Tongue (tissue), 2 donors: ENCODE data around the gene ZNF26. TPM values are rescaled to one million over a fixed set of nuclear protein-coding genes. Genes with fewer than 3 reads are reported as not detected.

Experiments
- small RNA-seq: library from RNA; depleted of rRNA; stranded (forward); fragments of <200 nt; gene quantifications from one replicate; pipeline ENCODE3, GENCODE V24; 2014; ENCODE audit warnings: low replicate concordance
- total RNA-seq: library from RNA; depleted of rRNA; stranded (reverse); fragments of >200 nt; gene quantifications from one replicate; pipeline ENCODE4 v1.2.3, GENCODE V29; 2014

ZNF26 gene
- total RNA-seq, 1 donor from 2014 or later, result 21.2 TPM

Small RNA genes within 50 kb of the gene (small RNA-seq; reads per million reads assigned to genes)
- not detected for gene RNU4ATAC12P

Other genes with a start within 250 kb of the ZNF26 start
- gene ANKLE2, start 224.5 kb upstream of the ZNF26 start, total RNA-seq, result 61.1 TPM
- gene GOLGA3, start 157.5 kb upstream of the ZNF26 start, total RNA-seq, result 91.2 TPM
- 23.2 TPM for gene CHFR, start 98.8 kb upstream of the ZNF26 start, total RNA-seq
- gene ZNF605, start 30.1 kb upstream of the ZNF26 start, total RNA-seq, result 18.9 TPM
- gene ZNF84, start 51.1 kb downstream of the ZNF26 start, total RNA-seq, result 42.5 TPM
- gene ZNF140, start 94.6 kb downstream of the ZNF26 start, total RNA-seq, result 21.2 TPM
- gene ZNF891, start 143.9 kb downstream of the ZNF26 start, total RNA-seq, result 3.6 TPM
- gene ZNF10, start 144.3 kb downstream of the ZNF26 start, total RNA-seq, result 20.2 TPM
- gene ZNF268, start 195.1 kb downstream of the ZNF26 start, total RNA-seq, result 26.9 TPM
- gene ANHX, start 249.5 kb downstream of the ZNF26 start, total RNA-seq, result not detected